HG02852 (cell line): Measurements from ENCODE around the gene GRHPR.
"Not testable (repeated sequence)": the region's sequence is repeated elsewhere in the genome, so short reads cannot be mapped to it uniquely, and the experiment has no call there.

Experiments
- ATAC-seq: cut with Tn5 transposase; IDR thresholded peaks from one replicate; pipeline ENCODE4 v1.9.1; 2021; ENCODE audit warnings: mild to moderate bottlenecking, moderate library complexity; ENCODE audit not compliant: unreplicated experiment

Gene GRHPR

GRCh38 chr9:37422289-37423104, at the start of gene GRHPR:
TSS of gene GRHPR (plus strand) at chr9:37422696. CDS start at chr9:37422751, 55 bp downstream.
- ATAC-seq: peak; percentile 92

GRCh38 chr9:37372839-37373238, 49.7 kb upstream of the GRHPR start:
- ATAC-seq: no peak

- no peak for ATAC-seq
Observed at GRCh38 chr9:37373621-37374020, 48.9 kb upstream of the GRHPR start.

GRCh38 chr9:37374892-37375291, 47.6 kb upstream of the GRHPR start:
- ATAC-seq: peak; percentile 24

GRCh38 chr9:37377688-37378612, 44.5 kb upstream of the GRHPR start:
- no peak for ATAC-seq

- ATAC-seq: no peak
Observed at GRCh38 chr9:37378613-37379004, 43.9 kb upstream of the GRHPR start.

GRCh38 chr9:37379835-37380234, 42.7 kb upstream of the GRHPR start:
- ATAC-seq: no peak

GRCh38 chr9:37380570-37380969, 41.9 kb upstream of the GRHPR start:
- no peak for ATAC-seq

GRCh38 chr9:37381094-37381741, 41.3 kb upstream of the GRHPR start:
- ATAC-seq: no peak

- no peak for ATAC-seq
Observed at GRCh38 chr9:37382161-37382981, 40.1 kb upstream of the GRHPR start.

- ATAC-seq: no peak
Observed at GRCh38 chr9:37382982-37383357, 39.5 kb upstream of the GRHPR start.

GRCh38 chr9:37383393-37383792, 39.1 kb upstream of the GRHPR start:
- no peak for ATAC-seq

- no peak for ATAC-seq
Observed at GRCh38 chr9:37383876-37384746, 38.4 kb upstream of the GRHPR start.

GRCh38 chr9:37385286-37385685, 37.2 kb upstream of the GRHPR start:
- ATAC-seq: no peak

- ATAC-seq: no peak
Observed at GRCh38 chr9:37386988-37387387, 35.5 kb upstream of the GRHPR start.

GRCh38 chr9:37390759-37391158, 31.7 kb upstream of the GRHPR start:
- peak; percentile 89 for ATAC-seq

GRCh38 chr9:37392272-37392671, 30.2 kb upstream of the GRHPR start:
- ATAC-seq: no peak

- ATAC-seq: no peak
Observed at GRCh38 chr9:37395229-37395628, 27.3 kb upstream of the GRHPR start.

GRCh38 chr9:37395663-37396062, 26.8 kb upstream of the GRHPR start:
- no peak for ATAC-seq

GRCh38 chr9:37397948-37398347, 24.5 kb upstream of the GRHPR start:
- not testable (repeated sequence) for ATAC-seq
